Stimulated activated CD4-positive, alpha-beta T cell treated with anti-CD3 and anti-CD28 coated beads, TNF-alpha, amount 100 ng/mL, for 4 hours (primary cell): ENCODE data around the gene PLPPR2.
A peak's percentile ranks its signal among the peaks of the same experiment; 100 is the strongest.
"Not testable (repeated sequence)": the region's sequence is repeated elsewhere in the genome, so short reads cannot be mapped to it uniquely, and the experiment has no call there.

ENCODE experiments used
- DNase-seq, 3 experiments: peaks; one replicate each; pipeline ENCODE4 v3.0.0-alpha.2; 2020; ENCODE audit warnings: low read depth in 3 of 3

The PLPPR2 gene

GRCh38 chr19:11355160-11356073, at the start of gene PLPPR2:
PLPPR2 (plus strand) TSS chr19:11355432; CDS start chr19:11357674, 2,242 bp downstream.
- peak; percentile 69 to 73 (median 71) for DNase-seq

GRCh38 chr19:11306337-11306736, 48.9 kb upstream of the PLPPR2 start:
- DNase-seq, result no peak

- not testable (repeated sequence) for DNase-seq
Observed at GRCh38 chr19:11320278-11320995, 34.8 kb upstream of the PLPPR2 start.

- DNase-seq, result no peak
Observed at GRCh38 chr19:11321191-11322126, 33.8 kb upstream of the PLPPR2 start.

GRCh38 chr19:11322269-11323024, 32.8 kb upstream of the PLPPR2 start:
- no peak for DNase-seq

- no peak for DNase-seq
Observed at GRCh38 chr19:11323601-11324078, 31.6 kb upstream of the PLPPR2 start.

- DNase-seq, result no peak
Observed at GRCh38 chr19:11324079-11324661, 31.1 kb upstream of the PLPPR2 start.

GRCh38 chr19:11324748-11325389, 30.4 kb upstream of the PLPPR2 start:
- DNase-seq, result no peak

- DNase-seq, result no peak
Observed at GRCh38 chr19:11325544-11325943, 29.7 kb upstream of the PLPPR2 start.

GRCh38 chr19:11330127-11330526, 25.1 kb upstream of the PLPPR2 start:
- DNase-seq, result no peak

- no peak for DNase-seq
Observed at GRCh38 chr19:11331502-11331901, 23.7 kb upstream of the PLPPR2 start.

- no peak for DNase-seq
Observed at GRCh38 chr19:11332822-11333221, 22.4 kb upstream of the PLPPR2 start.

GRCh38 chr19:11333838-11334237, 21.4 kb upstream of the PLPPR2 start:
- DNase-seq, result not testable (repeated sequence)

GRCh38 chr19:11335449-11336146, 19.6 kb upstream of the PLPPR2 start:
- DNase-seq, result no peak

- no peak for DNase-seq
Observed at GRCh38 chr19:11337080-11337479, 18.2 kb upstream of the PLPPR2 start.

- DNase-seq, result no peak
Observed at GRCh38 chr19:11338121-11338520, 17.1 kb upstream of the PLPPR2 start.

GRCh38 chr19:11338569-11339253, 16.5 kb upstream of the PLPPR2 start:
- no peak for DNase-seq

GRCh38 chr19:11339254-11340098, 15.8 kb upstream of the PLPPR2 start, which contains the start of gene RAB3D:
RAB3D (minus strand) TSS chr19:11339657; CDS start chr19:11337399, 2,258 bp downstream.
- DNase-seq, result peak; percentile 69 to 75 (median 72)
